NCI-H1105 (cell line): ENCODE data around the gene MRPL34.

ENCODE experiments used
- DNase-seq: peaks from one replicate; lab custom pipeline; 2025; lab: John Stamatoyannopoulos, UW

The MRPL34 gene

DNA sequence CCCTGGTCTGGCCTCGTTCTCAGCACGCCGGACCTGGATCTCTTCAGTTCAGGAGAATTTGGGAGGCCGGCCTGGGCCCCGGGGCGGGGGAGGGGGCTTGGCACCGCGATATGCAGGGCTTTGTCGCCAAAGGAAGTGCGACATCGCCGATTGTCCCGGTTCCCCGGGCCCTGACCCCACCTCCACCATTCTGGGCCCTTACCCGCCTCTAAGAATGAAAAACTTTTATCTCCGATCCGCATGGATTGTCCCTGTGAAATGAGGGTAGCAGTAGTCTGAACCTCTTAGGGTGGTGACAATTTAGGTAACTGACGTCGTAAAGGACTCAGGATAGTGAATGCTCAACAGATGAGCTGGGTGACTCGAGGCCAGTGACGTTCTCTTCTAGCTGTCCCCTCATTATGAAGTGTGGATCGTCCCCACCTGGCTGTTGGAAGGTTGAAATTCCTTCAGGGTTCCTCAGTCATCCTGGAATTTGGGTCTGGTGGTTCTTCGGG lies 4.3 kb downstream of the MRPL34 start:
- no peak for DNase-seq

DNA sequence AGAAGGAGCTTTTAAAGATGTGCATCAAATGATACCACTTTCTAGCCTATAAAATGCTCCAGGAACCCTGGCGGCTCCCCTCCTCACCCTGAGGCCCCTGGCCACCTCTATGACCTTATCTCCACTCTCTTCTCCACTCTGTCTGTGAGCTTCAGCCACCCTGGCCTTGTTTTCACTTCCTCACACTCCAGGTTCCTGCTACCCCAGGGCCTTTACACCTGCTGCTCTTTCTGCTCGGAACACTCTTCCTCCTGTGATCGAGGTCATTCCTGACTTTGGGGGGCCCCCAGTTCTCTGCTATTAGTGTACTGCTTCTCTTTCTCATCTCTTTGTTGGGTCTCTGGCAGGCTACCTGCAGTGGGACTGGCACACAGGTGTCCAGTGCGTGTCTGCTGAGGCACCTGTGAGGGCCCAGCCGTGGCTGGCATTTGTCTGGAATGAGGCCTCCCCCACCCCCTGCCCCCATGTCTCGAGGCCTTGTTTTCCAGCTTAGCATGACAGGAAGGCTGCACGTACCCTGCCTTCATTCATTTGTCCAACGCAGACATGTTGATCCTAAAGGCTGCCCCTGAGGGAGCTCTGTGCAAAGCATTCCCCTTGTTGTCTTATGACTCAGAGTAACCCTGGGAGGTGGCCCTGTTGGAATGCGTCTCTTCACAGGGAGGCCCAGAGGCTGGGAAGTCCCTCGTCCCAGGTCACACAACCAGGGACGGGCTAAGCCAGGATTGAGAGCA lies 6.0 kb downstream of the MRPL34 start:
- no peak for DNase-seq

DNA sequence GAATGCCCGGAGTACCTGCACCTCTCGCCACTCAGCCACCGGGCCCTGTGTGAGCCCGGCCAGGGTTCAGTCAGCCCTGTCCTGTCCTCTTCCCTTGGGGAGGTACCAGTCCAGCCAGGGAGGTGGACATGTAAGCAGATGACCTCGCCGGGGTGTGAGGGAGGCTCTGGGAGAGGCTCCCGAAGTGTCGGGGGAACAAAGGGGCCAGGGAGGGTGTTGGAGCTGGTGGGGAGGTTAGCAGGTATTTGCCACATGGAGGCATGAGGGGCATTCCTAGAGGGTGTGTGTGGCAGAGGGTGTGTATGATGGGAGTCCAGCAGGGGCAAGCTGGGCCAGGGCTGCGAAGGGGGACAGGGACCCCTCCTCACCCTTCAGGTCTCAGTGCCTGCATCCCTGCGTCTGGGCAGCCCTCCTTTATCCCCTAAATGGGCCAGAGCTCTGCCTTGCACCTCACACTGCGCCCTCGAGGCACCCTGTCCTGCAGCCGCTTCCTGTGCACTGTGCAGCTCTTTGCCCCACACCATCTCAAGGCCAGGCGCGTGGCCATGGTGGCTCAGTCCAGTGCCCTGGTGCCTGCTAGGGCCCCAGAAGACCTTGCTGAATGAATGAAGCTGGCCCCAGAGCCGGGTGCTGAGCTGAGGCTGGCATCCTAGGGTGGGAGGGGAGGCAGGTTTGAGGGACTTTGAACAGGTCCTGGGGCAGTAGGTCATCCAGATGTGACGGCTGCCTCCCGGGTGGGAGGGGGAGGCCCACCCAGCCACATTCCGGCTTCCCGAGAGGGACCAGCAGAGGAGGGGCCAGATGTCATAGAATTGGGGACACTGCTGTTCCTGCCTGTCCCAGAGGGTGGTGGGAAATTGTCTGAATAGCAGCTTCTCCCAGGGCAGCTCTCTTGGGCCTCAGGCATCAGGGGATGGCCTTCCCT lies 6.8 kb downstream of the MRPL34 start:
- DNase-seq: no peak

DNA sequence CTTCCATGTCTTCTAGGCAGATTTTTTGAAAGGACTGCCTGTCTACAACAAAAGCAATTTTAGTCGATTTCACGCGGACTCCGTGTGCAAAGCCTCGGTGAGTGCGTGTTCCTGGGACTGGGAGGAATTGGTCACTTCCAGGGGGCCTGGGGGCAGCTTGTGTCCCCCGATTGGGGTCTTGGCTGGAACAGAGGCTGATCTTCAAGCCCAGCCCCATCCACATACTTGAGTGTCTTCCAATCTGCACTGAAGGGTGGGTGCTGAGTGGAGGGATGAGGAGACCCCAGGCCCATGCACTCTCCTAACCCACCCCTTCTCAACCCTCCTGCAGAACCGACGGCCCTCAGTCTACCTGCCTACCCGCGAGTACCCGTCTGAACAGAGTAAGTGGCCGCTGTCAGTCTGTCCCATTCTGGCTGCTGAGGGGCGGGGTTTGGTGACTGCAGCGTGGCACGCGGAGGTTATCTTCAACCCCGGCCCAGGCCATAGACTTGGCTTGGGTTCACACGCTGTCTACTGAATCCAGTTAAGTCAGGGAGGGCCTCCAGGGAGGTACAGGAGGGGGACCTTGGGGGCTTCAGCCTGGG lies 8.4 kb downstream of the MRPL34 start:
- no peak for DNase-seq

DNA sequence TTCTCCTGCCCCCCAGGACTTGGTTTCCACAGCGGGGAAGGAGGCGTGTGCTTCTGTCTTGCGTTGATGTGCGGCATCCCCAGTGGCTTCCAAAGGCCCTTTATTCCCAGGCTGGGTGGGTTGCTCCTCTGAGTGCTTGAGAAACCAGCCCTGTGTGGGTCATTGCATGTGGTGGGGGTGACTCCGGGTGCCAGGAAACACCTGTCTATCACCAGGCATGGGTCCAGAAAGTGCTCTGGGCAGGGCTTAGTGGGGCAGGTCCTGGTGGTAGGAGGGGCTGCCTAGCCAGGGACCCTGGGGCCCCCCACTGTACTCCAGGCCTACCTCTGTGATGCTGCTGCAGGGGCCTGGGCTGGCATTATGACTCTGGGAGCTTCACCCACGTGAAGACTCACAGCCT lies 13.3 kb downstream of the MRPL34 start:
- DNase-seq: no peak

DNA sequence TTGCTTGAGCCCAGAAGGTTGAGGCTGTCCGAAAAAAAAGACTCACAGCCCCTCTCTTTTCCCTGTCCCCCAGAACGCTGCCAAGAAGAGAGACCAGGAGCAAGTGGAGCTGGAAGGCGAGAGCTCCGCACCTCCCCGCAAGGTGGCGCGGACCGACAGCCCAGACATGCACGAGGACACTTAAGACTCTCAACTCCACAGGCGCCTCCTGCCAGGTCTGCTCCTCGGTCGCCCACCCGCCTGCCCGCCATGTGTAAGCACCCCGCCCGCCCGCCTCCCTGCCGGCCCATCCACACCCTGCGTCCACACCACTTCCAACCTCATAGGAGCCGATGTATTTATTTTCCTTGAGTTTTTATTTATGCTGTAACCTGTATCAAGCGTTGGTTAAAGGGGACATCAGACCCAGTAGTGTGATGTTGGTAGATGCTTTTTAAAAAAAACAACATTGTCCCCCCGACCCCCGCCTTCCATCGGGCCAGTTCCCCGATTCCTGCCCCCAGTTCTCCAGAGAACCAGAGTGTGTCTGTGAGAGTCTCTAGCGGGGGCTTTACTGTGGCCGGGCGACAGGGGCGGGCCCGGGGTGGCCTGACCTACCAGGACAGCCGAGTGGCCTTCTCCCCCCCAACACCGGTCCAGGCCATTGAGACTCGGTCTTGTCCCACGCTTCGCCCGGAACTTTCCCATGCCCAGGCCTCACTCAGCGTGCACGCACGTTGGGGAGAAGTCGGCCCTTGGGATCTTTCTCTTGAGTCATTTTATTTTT lies 14.0 kb downstream of the MRPL34 start:
- no peak for DNase-seq

DNA sequence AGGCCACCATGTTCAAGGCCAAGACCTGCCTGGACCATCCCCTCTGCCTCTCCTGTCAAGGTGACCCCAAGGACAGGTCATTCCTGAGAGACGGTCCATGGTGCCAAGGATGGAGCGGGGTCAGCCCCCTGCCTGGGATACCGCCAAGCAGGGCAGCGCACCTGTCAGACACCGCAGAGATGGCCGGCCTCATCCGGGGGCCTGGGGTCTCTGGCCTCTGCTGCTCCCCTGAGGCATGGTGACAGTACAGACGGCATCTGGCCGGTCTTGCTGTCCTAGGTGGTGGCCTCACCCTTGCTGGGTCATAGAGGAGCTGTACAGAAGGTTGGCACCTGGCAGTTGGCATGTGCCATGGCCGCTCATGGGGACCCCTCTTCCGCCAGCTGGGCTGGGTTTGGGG lies 14.8 kb downstream of the MRPL34 start:
- DNase-seq: no peak

DNA sequence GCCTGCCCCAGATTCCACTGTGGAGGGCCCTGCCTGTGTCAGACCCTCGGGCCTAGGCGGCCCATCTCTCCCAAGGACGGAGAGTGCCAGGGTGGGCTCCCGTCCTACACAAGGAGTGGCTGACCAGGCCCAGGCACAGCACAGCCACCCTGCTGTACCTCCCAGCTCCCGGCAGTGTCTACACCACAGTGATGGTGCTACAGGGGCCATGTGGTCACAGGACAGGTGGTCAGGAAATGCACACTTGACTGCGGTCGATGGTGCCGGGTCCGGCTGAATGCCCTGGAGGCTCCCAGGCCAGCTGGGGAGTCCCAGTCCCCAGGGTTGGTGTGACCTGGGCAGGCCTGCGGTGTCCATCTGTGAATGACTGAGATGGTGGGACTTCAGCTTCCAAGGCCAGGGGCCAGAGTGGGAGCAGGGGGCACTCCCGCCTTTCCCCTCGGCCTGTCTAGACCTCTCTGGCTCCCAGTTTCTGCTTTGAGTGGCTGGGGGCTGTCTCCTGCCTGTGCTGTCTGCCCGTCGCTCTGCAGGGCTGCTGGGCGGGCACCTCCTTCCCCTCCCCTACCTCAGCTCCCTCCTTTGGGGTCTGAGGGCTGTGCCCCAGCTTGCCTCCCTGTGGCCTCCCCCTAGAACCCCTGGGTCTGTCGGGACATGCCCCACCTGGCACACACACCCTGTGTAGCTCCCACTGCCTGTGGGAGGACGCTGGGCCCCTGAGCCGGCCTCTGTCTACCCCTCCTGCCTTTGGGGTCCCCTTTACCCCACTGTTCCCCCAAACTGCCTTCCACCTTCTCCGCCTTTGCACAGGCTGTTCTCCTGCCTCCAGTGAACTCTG lies 16.2 kb downstream of the MRPL34 start:
- no peak for DNase-seq

DNA sequence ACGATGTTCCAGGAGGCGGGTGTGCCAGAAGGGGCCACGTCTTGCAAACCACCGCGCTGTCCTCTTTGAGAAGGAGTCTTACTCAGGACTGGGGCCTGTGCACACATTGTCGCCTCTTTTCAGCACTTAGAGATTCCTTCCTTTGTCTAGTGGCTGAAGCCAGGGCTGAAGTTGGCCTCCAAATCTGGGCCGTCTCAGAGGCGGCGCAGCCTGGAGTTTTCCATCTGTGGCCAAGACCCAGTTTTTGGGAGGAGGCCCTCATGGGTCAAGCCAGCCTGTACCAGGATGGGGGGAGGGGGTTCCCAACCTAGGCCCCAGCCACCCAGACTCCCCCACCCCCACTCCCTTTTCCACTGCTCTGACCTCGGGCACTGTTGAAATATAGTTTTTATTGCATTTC lies 17.2 kb downstream of the MRPL34 start:
- no peak for DNase-seq

DNA sequence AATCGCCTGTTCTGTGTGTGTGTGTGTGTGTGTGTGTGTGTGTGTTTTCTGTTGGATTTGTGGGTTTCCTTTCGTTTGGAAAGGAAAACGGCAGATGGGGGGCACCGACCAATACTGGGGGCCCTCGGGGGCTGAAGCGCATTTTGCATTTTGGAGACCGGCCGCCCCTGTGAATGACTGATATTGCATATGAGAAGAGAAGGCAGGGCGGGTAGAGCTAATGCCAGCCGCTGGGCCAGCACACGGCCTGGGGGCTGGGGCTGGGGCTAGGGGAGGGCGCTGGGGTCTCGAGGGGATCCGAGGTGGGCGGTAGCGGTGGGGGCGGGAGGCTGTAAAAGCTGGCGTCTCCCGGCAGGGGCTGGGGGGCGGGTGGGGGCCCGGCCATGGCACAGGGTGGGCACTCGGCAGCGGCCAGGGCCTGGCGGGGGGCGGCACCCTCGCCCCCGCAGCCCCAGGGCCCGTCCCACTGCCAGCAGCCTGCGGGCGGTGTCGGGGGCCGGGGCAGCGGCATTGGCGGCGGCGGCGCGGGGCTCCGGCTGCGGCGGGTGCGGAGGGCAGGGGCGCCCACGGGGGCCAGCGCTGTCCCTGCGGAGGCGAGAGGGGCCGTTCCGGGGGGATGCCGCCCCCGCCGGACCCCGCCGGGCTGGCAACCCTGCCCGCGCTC lies 17.8 kb downstream of the MRPL34 start:
- DNase-seq: no peak

DNA sequence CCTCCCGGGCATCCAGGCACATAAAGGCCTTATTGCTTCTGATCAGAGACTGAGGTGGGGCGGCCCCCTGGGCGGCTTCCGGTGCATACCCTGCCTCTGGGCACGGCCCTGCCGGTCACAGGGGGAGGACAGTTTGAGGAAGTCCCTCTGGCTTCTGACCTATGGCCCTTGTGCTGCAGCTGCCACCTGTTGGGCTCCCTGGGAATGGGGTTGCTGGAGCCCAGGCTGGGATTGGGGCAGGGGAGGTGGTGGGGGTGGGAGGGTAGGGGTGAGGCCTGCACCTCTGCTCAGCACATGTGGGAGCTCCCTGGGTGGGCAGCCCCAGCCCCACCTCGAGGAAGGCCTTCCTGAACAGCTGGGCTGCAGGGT lies 18.3 kb downstream of the MRPL34 start:
- no peak for DNase-seq

DNA sequence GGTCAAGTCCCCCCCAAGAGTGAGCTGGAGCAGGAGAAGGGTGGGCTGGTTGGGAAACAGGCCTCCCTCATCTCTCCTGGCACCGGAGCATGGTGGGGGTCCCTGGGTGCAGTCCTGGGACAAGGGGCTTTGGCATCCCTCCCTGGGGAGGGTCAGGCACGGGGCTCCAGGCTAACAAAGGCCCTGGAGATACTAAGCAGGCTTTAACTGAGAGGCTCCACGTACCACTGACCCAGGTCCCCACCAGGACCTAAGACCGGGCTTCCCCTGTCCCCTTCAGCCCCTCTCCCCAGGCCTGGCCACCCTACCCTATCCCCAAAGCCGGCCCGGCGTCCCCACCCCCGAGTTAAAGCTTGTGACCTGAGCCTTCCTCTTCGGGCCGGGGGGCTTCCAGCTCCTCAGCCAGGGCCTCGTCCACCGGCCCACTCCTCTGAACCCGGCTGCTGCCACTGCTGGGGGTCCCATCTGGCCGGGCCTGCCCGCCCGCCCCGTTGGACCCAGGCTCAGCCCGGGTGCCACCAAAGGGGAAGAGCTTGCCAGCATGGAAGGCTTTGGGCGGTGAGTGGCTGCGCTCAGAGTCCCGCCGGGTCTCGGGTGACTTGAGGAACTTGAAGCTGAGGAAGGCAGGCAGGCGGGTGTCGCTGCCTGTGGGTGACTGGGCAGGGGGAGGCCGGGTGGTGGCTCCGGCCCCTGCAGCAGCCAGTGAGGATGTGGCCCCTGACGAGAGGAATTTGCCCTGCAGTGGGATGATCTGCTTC lies 18.9 kb downstream of the MRPL34 start:
- DNase-seq: no peak

DNA sequence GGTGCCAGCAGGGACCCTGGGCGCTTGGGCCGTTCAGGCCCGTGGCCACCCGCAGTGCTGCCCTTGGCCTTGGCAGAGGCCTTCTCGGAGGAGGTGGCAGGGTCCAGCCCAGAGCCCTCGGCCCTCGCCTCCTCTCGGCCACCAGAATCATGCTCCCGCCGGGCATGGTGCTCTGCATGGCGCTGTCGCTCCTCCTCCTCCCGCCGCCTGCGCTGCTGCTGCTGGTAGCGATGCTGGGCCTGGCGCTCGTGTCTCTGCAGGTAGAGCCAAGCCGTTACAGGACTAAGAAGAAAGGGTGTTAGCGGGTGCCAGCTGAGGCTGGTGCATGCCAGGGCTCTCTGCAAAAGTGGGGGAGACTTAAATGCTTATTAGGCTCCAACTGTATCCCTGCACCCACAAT lies 19.5 kb downstream of the MRPL34 start:
- DNase-seq: no peak

DNA sequence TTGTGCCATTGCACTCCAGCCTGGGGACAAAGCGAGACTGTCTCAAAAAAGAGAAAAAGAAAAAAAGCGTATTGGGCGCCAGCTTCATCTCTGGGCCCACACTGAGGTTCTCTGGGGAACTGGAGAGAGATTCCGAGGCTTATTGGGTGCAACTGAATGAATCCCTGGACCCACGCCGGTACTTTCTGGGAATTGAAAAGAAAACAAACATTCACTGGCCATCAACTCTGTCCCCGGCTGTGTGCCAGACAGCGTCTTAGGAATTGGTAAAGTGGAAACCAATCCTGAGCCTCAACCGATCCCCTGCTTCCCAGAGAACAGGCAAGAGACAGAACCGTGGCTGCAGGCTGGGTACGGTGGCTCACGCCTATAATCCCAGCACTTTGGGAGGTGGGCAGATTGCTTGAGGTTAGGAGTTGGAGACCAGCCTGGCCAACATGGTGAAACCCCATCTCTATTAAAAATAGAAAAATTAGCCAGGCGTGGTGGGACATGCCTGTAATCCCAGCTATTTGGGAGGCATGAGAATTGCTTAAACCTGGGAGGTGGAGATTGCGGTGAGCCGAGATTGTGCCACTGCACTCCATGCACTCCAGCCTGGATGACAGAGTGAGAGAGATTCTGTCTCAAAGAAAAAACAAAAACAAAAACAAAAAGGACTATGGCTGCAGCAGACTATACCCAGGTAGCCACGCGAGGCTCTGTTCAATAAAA lies 20.4 kb downstream of the MRPL34 start:
- no peak for DNase-seq

DNA sequence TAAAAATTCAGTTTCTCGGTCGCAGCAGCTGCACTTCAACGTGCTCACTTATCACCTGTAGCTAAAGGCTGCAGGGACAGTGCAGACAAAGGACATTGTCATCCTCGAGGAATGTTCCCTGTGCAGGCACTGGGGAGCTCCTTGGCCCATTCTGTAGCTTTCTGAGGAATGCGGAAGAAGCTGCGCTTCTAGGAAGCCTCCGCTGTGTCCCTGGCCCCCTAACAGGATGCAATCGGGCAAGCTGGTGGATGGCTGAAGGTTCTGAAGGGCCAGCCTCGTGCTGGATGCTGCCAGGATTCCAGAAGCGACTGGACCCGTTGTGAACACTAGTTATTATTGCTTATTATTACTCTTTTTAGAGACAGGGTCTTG lies 20.9 kb downstream of the MRPL34 start:
- no peak for DNase-seq

DNA sequence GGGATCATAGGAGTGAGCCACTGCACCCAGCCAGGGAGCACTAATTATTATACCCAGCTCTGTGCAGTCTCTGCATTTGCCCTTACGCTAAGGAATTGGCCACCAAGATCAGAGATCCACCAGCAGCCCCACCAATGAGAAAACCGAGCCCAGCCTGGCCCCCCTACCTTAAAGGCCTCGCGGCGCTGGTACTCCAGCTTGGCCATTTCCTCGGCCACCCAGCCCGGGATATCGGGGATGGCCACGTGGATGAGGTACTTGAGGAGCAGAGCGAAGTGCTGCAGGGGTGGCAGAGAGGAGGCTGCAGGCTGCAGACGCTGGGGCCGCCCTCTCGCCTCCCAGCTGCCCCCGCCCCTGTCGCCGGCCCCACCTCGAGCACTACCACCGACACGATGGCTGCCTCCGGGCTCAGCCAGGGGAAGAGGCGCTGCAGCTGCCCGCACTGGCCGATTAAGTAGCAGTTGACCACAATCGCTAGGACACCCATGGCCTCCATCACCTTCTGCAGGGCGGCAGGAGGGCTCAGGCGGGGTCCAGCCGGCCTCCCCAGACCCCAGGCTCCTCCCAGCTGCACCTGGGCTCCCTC lies 21.5 kb downstream of the MRPL34 start:
- DNase-seq: no peak

DNA sequence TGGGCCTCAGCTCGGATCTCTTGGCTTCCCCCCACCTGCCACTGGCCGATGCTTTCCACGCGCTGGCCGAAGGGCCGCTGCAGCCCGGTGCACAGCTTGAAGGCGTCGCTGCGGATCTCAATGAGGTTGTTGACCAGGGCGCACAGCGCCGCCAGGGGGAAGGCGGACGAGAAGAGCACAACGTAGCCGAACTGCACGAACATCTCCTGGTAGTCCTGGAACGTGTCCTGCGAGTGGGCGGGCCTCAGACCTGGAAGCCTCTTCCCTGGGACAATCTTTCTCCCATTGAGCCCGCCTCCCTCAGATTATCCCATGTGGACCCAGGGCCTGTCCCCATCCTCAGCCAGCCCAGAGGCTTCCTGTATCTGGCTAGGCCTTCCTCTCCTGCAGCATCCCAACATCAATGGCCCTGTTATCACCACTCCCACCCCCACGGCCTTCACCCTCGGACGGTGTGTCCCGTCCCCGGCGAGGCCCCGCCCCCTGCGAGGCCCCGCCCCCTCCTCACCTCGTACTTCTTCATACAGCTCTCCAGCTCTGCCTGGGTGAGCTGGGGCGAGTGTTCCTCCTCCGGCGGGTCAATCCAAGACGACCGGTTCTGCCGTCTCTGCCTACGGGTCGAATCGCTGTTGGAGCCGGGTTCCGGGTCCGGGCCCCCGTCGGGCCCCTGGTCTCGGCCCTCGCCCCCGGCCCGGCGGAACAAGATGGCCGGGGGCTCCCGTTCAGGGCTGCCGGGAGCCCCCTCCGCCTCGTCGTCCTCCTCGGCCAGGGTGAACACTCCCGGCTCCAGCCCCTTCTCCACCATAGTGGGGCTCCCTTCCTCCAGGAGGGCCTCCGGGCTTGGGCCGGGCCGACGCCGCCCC lies 22.2 kb downstream of the MRPL34 start:
- DNase-seq: peak; percentile 33
